Spleen (tissue), 11 donors: Measurements from ENCODE around the gene CPED1. TPM values are rescaled to one million over a fixed set of nuclear protein-coding genes. Genes with fewer than 3 reads are reported as not detected.
"Not testable (repeated sequence)": the region's sequence is repeated elsewhere in the genome, so short reads cannot be mapped to it uniquely, and the experiment has no call there.

Experiments used
- DNase-seq: peaks from one replicate; pipeline ENCODE4 v3.0.0-alpha.2; 2020
- H3K27ac ChIP-seq, 8 donors: fragments of 200-600 bp; sonication (generic) in 7 of 8; 1 replicate in 4 of 8; 2 replicates in 4 of 8; pipeline versions ENCODE4 v1.5.0 to v1.8.0; 2016 to 2021; ENCODE audit warnings: inconsistent platforms in 4 of 8, mild to moderate bottlenecking in 4 of 8, moderate library complexity in 1 of 8
- H3K27me3 ChIP-seq, 7 donors: fragments of 200-600 bp; sonication (generic) in 6 of 7; replicated peaks in 1 of 7; 1 replicate in 4 of 7; 2 replicates in 3 of 7; pipeline versions ENCODE4 v1.5.0 to v1.8.0; 2016 to 2021; ENCODE audit warnings: inconsistent platforms in 3 of 7, mild to moderate bottlenecking in 1 of 7
- H3K36me3 ChIP-seq, 6 donors: fragments of 200-600 bp; sonication (generic) in 5 of 6; 1 replicate in 4 of 6; 2 replicates in 2 of 6; pipeline versions ENCODE4 v1.5.0 to v1.8.0; 2016 to 2021; ENCODE audit warnings: inconsistent platforms in 2 of 6
- H3K4me1 ChIP-seq, 6 donors: fragments of 200-600 bp; sonication (generic) in 5 of 6; 1 replicate in 3 of 6; 2 replicates in 3 of 6; pipeline versions ENCODE4 v1.5.0 to v1.8.0; 2016 to 2021; ENCODE audit warnings: inconsistent platforms in 3 of 6
- H3K4me3 ChIP-seq, 8 donors: fragments of 200-600 bp; sonication (generic) in 7 of 8; 1 replicate in 4 of 8; 2 replicates in 4 of 8; pipeline versions ENCODE4 v1.5.0 to v1.8.0; 2016 to 2021; ENCODE audit warnings: inconsistent platforms in 4 of 8, mild to moderate bottlenecking in 4 of 8, moderate library complexity in 2 of 8
- H3K9me3 ChIP-seq, 8 donors: fragments of 200-600 bp; sonication (generic) in 7 of 8; 1 replicate in 4 of 8; 2 replicates in 4 of 8; pipeline versions ENCODE4 v1.5.0 to v1.8.0; 2016 to 2021; ENCODE audit warnings: inconsistent platforms in 4 of 8
- CTCF ChIP-seq, 11 experiments: fragments of 200-600 bp in 7 of 11; fragments of 450-650 bp in 4 of 11; sonication (generic) in 4 of 11; IDR thresholded peaks in 8 of 11; conservative IDR thresholded peaks in 3 of 11; 1 replicate in 7 of 11; 2 replicates in 4 of 11; pipeline versions ENCODE4 v1.4.0 to v1.8.0; 2016 to 2021; ENCODE audit warnings: antibody characterized with exemption in 11 of 11, inconsistent platforms in 4 of 11, mild to moderate bottlenecking in 1 of 11
- POLR2A ChIP-seq, 3 donors: fragments of 450-650 bp; IDR thresholded peaks; one replicate each; pipeline ENCODE4 v1.5.1; 2017; ENCODE audit warnings: antibody characterized with exemption in 3 of 3, mild to moderate bottlenecking in 1 of 3
- POLR2AphosphoS5 ChIP-seq, 3 donors: sonication (generic); formaldehyde crosslinking; IDR thresholded peaks; one replicate each; pipeline ENCODE4 v1.5.1; 2017; ENCODE audit warnings: antibody characterized with exemption in 3 of 3
- WGBS, 5 donors: extraction: QIAGEN DNeasy Blood & Tissue Kit in 3 of 5; methylation state at CpG; one replicate each; pipeline versions ENCODE4 v1.1.5 to v1.1.7; 2013 to 2018; 5-methylcytosine and 5-hydroxymethylcytosine counted together
- intact Hi-C: fragments of 100-400 bp; cut with DNase I; formaldehyde crosslinking; loops from one replicate; pipeline ENCODE4 v1.15.0; 2023; ENCODE audit warnings: low total_unique reads
- polyA plus RNA-seq, 3 donors: library from polyadenylated mRNA; stranded (reverse); fragments of 200-250 nt; gene quantifications; one replicate each; pipeline ENCODE4 v1.2.1, GENCODE V29; 2013
- total RNA-seq, 7 donors: library from RNA; depleted of rRNA in 3 of 7; stranded (reverse); fragments of >200 nt in 3 of 7; fragmentation: NEBNext Ultra II Directional in 4 of 7; extraction: Animal tissue kit (Norgen Biotek cat#: 25700) in 4 of 7; gene quantifications; one replicate each; pipeline versions ENCODE4 v1.1.0 to v1.2.1, GENCODE V29; 2016 to 2021
- donor health status: healthy with polysubstance abuse.
- donor health status: DM: no; HTN: no; CAD: no; lungs with moderate emphysema.
- donor health status: DM: no; HTN: no; CAD: no.
- donor health status: Bipolar disorder and iron deficiency.
- donor health status: healthy.
- donor health status: DM: no; HTN: no; CAD: no.
- donor health status: DM: yes; HTN: yes; CAD: no.

The CPED1 gene
- total and polyA plus RNA-seq, 10 donors = 1.5 to 81.6 (median 38.6) TPM

GRCh38 chr7:121182902-121183301 lies 194.4 kb downstream of the CPED1 start:
- Histone ChIP-seq H3K4me3 (no peak overlapping the region), H3K27me3 (no peaks in the 10 kb centered on the region), H3K27ac (peak overlapping the region in 5 of 8 donors; percentile 64 to 81 (median 74)), H3K4me1 (peaks cover 0 to 91% (median 39%) of the 10 kb centered on the region in 6 donors), H3K36me3 (no peaks in the 10 kb centered on the region), H3K9me3 (no peaks in the 10 kb centered on the region)
- TF ChIP-seq POLR2A (IDR thresholded peaks at IDR 0.05) (no peak), POLR2AphosphoS5 (IDR thresholded peaks at IDR 0.05) (no peak), CTCF (IDR thresholded peaks at IDR 0.05 in 8 of 11, conservative IDR thresholded peaks at IDR 0.05 in 3 of 11) (no peak)
- no peak for DNase-seq
- intact Hi-C loops = no loop called here

- intact Hi-C loops = not testable (repeated sequence)
- peak; percentile 71 for DNase-seq
- WGBS, 5 donors = 65 to 87% (median 71%) methylated on average over 4 of the region's 4 CpGs
These were observed 195.4 kb downstream of the CPED1 start for GRCh38 chr7:121183883-121184282.

DNA sequence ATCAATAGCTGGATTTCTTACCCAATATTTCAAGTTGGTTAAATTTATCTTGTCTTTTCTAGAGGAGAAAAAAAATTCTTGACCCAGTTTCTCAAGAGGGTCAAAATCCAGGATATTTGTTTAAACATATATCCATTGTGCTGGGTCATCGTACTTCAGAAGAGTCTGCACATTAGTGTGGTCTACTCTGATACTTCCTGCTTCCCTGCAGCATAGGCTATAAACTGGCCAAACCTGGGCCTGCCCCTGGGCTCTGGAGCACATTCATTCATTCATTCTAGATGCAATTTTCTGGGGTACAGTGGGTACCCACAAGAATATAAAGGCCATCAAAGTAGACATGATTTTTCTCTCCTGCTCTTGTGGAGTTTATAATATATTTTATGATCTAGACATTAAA lies 198.2 kb downstream of the CPED1 start:
- WGBS, 5 donors = 52 to 82% (median 63%) methylated on average over 1 of the region's 1 CpG
- Histone ChIP-seq H3K9me3 (peaks cover 0 to 11% (median 8%) of the 10 kb centered on the region in 8 donors), H3K36me3 (peaks cover 0 to 4% (median 0%) of the 10 kb centered on the region in 6 donors), H3K4me1 (peaks cover 0 to 54% (median 17%) of the 10 kb centered on the region in 6 donors), H3K27me3 (no peaks in the 10 kb centered on the region), H3K4me3 (no peak overlapping the region), H3K27ac (no peak overlapping the region)
- no peak for TF ChIP-seq POLR2A (IDR thresholded peaks at IDR 0.05)
- no peak for TF ChIP-seq POLR2AphosphoS5 (IDR thresholded peaks at IDR 0.05)
- no peak for TF ChIP-seq CTCF (IDR thresholded peaks at IDR 0.05 in 8 of 11, conservative IDR thresholded peaks at IDR 0.05 in 3 of 11)
- no peak for DNase-seq
- intact Hi-C loops = no loop called here

More at GRCh38 chr7:121183883-121184282, 195.4 kb downstream of the CPED1 start:
- H3K9me3 ChIP-seq, H3K36me3 ChIP-seq, H3K27me3 ChIP-seq, H3K4me3 ChIP-seq: not testable (repeated sequence)
- Histone ChIP-seq H3K4me1 (peaks cover 0 to 82% (median 29%) of the 10 kb centered on the region in 6 donors), H3K27ac (peak overlapping the region in 5 of 8 donors; percentile 17 to 81 (median 72))

- H3K27me3 ChIP-seq = no peaks in the 10 kb centered on the region
- H3K27ac ChIP-seq = peak overlapping the region in 1 of 8 donors; percentile 24
- no peak for TF ChIP-seq CTCF (IDR thresholded peaks at IDR 0.05 in 8 of 11, conservative IDR thresholded peaks at IDR 0.05 in 3 of 11)
- no peak for TF ChIP-seq POLR2A (IDR thresholded peaks at IDR 0.05)
- TF ChIP-seq POLR2AphosphoS5 (IDR thresholded peaks at IDR 0.05) = no peak
- WGBS, 5 donors = 79 to 89% (median 81%) methylated on average over 3 of the region's 3 CpGs
- no peak for DNase-seq
- intact Hi-C loops = no loop called here
- H3K4me1 ChIP-seq = peaks cover 0 to 50% (median 15%) of the 10 kb centered on the region in 6 donors
- H3K36me3 ChIP-seq = peaks cover 0 to 4% (median 0%) of the 10 kb centered on the region in 6 donors
- no peak overlapping the region for H3K4me3 ChIP-seq
- H3K9me3 ChIP-seq = peaks cover 0 to 11% (median 8%) of the 10 kb centered on the region in 8 donors
These were observed 198.7 kb downstream of the CPED1 start for GRCh38 chr7:121187222-121187621.

- no peak overlapping the region for H3K4me3 ChIP-seq
- peaks cover 0 to 45% (median 11%) of the 10 kb centered on the region in 6 donors for H3K4me1 ChIP-seq
- intact Hi-C loops = no loop called here
- peak overlapping the region in 1 of 8 donors; percentile 24 for H3K27ac ChIP-seq
- peaks cover 0 to 4% (median 0%) of the 10 kb centered on the region in 6 donors for H3K36me3 ChIP-seq
- DNase-seq = no peak
- peaks cover 0 to 11% (median 8%) of the 10 kb centered on the region in 8 donors for H3K9me3 ChIP-seq
- no peaks in the 10 kb centered on the region for H3K27me3 ChIP-seq
- no peak for TF ChIP-seq CTCF (IDR thresholded peaks at IDR 0.05 in 8 of 11, conservative IDR thresholded peaks at IDR 0.05 in 3 of 11)
- TF ChIP-seq POLR2AphosphoS5 (IDR thresholded peaks at IDR 0.05) = no peak
- TF ChIP-seq POLR2A (IDR thresholded peaks at IDR 0.05) = no peak
These were observed 199.2 kb downstream of the CPED1 start for GRCh38 chr7:121187676-121188075.
